ENCODE results near the gene TMEM184C.

DNA sequence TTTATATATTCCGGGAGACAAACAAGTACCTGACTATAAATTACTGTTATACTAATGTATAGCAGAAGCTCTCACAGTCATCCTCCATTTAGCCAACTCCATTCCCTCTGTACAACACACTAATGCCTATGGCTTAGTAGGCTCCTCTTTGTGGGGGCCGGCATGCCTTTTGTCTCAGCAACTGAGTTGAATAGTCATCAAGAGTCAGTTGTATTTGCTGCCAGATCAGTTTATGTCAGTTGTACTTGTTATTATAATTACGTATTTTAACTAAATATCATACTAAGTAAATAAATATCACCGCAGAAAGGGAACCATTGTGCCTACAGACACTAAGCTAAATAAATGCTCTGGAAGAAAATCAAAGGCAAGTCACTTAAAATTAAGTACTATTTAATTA is 56.9 kb downstream of the TMEM184C start:
- TF ChIP-seq CTCF (IDR thresholded peaks at IDR 0.05) (no peak), POLR2A (IDR thresholded peaks at IDR 0.05) (no peak)
